HG02798 (cell line): ENCODE measurements around the gene PLAAT5.

Experiments
- ATAC-seq: cut with Tn5 transposase; IDR thresholded peaks from one replicate; pipeline ENCODE4 v1.9.1; 2021; ENCODE audit warnings: mild to moderate bottlenecking; ENCODE audit not compliant: unreplicated experiment, poor library complexity

PLAAT5 gene

GRCh38 chr11:63516109-63516508 lies 25.1 kb upstream of the PLAAT5 start:
- ATAC-seq = no peak

GRCh38 chr11:63512816-63513215 lies 21.8 kb upstream of the PLAAT5 start:
- no peak for ATAC-seq

- no peak for ATAC-seq
Observed at GRCh38 chr11:63511048-63511748, 20.2 kb upstream of the PLAAT5 start.

- ATAC-seq = no peak
Observed at GRCh38 chr11:63510360-63511047, 19.5 kb upstream of the PLAAT5 start.

- no peak for ATAC-seq
Observed at GRCh38 chr11:63508745-63509144, 17.8 kb upstream of the PLAAT5 start.

GRCh38 chr11:63508009-63508408 lies 17.0 kb upstream of the PLAAT5 start:
- no peak for ATAC-seq

- ATAC-seq = no peak
Observed at GRCh38 chr11:63507511-63507910, 16.5 kb upstream of the PLAAT5 start.

- no peak for ATAC-seq
Observed at GRCh38 chr11:63506876-63507275, 15.9 kb upstream of the PLAAT5 start.

- no peak for ATAC-seq
Observed at GRCh38 chr11:63505857-63506528, 15.0 kb upstream of the PLAAT5 start, which contains the start of gene LGALS12. Gene LGALS12 (plus strand): TSS chr11:63506084. CDS start chr11:63506459, 375 bp downstream.

GRCh38 chr11:63504933-63505586 lies 14.1 kb upstream of the PLAAT5 start:
- no peak for ATAC-seq

- ATAC-seq = no peak
Observed at GRCh38 chr11:63504054-63504453, 13.1 kb upstream of the PLAAT5 start.

- ATAC-seq = no peak
Observed at GRCh38 chr11:63503492-63503891, 12.5 kb upstream of the PLAAT5 start.

GRCh38 chr11:63502252-63502820 lies 11.4 kb upstream of the PLAAT5 start:
- no peak for ATAC-seq

- no peak for ATAC-seq
Observed at GRCh38 chr11:63501236-63501635, 10.3 kb upstream of the PLAAT5 start.

- ATAC-seq = no peak
Observed at GRCh38 chr11:63499874-63500273, 8.9 kb upstream of the PLAAT5 start.

- no peak for ATAC-seq
Observed at GRCh38 chr11:63494975-63495374, 4.0 kb upstream of the PLAAT5 start.

- ATAC-seq = no peak
Observed at GRCh38 chr11:63493127-63493526, 2.2 kb upstream of the PLAAT5 start.

- ATAC-seq = no peak
Observed at GRCh38 chr11:63492441-63492840, 1.5 kb upstream of the PLAAT5 start.

- no peak for ATAC-seq
Observed at GRCh38 chr11:63491636-63492372, 837 bp upstream of the PLAAT5 start.

GRCh38 chr11:63491240-63491587 lies 247 bp upstream of the PLAAT5 start:
- ATAC-seq = no peak
